Measurements from ENCODE around the gene CFAP65.

DNA sequence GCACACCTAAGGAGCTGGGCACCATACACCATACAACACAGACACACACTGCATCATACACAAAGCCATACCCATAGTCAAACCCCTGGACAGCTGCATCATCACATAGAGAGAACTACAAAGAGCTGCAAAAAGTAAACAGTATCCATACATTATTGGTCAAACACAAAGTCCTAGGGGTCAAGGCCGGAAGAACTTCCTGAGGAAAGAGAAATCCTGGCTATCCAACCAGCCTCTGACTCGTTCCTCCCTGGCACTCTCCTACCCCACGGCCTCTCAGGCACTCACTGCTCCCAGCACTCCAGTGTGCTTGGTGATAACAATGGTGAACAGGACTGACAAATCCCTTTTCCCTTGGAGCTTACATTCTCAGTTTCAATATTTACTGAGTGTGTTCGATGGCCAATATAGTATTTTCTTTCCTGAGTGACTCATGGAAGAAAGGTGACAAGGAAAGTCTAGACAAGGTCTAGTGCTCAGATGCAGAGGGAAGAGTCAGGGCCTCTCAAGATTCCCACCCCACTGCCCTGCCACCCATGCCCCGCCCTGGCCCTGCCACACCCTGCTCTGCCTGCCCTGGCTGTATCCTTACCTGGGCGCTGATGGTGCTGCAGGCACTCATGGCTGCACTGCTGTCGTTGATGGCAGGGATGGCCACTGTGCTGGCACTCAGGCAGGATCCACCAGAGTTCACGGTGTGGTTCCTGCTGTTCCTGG is 3.4 kb downstream of the CFAP65 start:
- TF ChIP-seq CTCF (IDR thresholded peaks at IDR 0.05), result no peak
- no peak for TF ChIP-seq POLR2AphosphoS5 (IDR thresholded peaks at IDR 0.05; ENCODE audit: insufficient read depth in 1 of 2, low read depth in 1 of 2)

Measured in vagina (tissue), 2 donors.